GM12878 (cell line): ENCODE measurements around the gene DKKL1.

Source experiments
- ATF2 ChIP-seq: IDR thresholded peaks from 2 replicates; pipeline ENCODE4 v1.6.1; 2012; ENCODE audit warnings: low read length, inconsistent platforms
- NR2C1 ChIP-seq: fragments of 450-650 bp; IDR thresholded peaks from 2 replicates; pipeline ENCODE4 v1.6.1; 2017; ENCODE audit warnings: antibody characterized with exemption, mild to moderate bottlenecking, moderate library complexity

GRCh38 chr19:49408816-49409440 lies 45.3 kb downstream of the DKKL1 start:
- no peak for TF ChIP-seq ATF2
- no peak for TF ChIP-seq NR2C1
